ENCODE data around the gene CFAP221.
A peak's percentile ranks its signal among the peaks of the same experiment; 100 is the strongest.

GRCh38 chr2:119702918-119703401 lies 158.7 kb downstream of the CFAP221 start:
- TF ChIP-seq CTCF (IDR thresholded peaks at IDR 0.05; ENCODE audit: insufficient read depth, low read depth, low read length) (peak; percentile 76), EZH2 (IDR thresholded peaks at IDR 0.05; ENCODE audit: insufficient read depth, low read length) (no peak)

All from astrocyte (in vitro differentiated cells and primary cell).